Neural cell (in vitro differentiated cells): ENCODE data around the gene CAST.

Experiments used
- EZH2 ChIP-seq: fragments of 200-600, 300-800 bp; shearing (Covaris generic), sonication (generic); IDR thresholded peaks from 2 replicates; pipeline ENCODE4 v1.6.1; 2014; ENCODE audit warnings: antibody characterized with exemption, low read length, borderline replicate concordance, mild to moderate bottlenecking; ENCODE audit not compliant: insufficient read depth, poor library complexity, severe bottlenecking
- TF ChIP-seq, protein P1 (sequence below): fragments of 450-650 bp; IDR thresholded peaks from 2 replicates; pipeline ENCODE4 v1.5.1; 2014; ENCODE audit warnings: antibody characterized with exemption, mild to moderate bottlenecking, moderate library complexity; ENCODE audit not compliant: poor library complexity, severe bottlenecking
- TF ChIP-seq, protein P2 (sequence below): IDR thresholded peaks from 2 replicates; pipeline ENCODE4 v1.6.1; 2012; ENCODE audit warnings: borderline replicate concordance

DNA sequence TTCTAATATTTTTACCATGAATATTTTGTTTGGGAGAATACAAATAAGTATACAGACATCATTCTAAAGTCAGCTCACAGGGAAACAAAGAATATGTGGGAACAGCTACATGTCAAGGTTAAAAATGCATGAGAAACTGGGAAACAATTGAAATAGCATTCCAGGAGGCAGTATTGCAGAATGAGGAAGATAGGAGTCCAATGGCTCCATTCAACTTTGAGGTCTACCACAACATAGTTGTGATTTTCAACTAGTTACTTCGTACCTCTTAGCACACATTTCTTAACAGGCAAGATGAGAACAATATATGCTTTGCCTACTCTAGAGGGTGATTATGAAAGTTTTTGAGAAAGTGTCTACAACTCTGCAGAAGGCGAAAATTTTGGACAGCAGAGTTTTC, 35.2 kb upstream of the CAST start:
- TF ChIP-seq, protein P1, sequence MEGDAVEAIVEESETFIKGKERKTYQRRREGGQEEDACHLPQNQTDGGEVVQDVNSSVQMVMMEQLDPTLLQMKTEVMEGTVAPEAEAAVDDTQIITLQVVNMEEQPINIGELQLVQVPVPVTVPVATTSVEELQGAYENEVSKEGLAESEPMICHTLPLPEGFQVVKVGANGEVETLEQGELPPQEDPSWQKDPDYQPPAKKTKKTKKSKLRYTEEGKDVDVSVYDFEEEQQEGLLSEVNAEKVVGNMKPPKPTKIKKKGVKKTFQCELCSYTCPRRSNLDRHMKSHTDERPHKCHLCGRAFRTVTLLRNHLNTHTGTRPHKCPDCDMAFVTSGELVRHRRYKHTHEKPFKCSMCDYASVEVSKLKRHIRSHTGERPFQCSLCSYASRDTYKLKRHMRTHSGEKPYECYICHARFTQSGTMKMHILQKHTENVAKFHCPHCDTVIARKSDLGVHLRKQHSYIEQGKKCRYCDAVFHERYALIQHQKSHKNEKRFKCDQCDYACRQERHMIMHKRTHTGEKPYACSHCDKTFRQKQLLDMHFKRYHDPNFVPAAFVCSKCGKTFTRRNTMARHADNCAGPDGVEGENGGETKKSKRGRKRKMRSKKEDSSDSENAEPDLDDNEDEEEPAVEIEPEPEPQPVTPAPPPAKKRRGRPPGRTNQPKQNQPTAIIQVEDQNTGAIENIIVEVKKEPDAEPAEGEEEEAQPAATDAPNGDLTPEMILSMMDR, result no peak
- TF ChIP-seq, protein P2, sequence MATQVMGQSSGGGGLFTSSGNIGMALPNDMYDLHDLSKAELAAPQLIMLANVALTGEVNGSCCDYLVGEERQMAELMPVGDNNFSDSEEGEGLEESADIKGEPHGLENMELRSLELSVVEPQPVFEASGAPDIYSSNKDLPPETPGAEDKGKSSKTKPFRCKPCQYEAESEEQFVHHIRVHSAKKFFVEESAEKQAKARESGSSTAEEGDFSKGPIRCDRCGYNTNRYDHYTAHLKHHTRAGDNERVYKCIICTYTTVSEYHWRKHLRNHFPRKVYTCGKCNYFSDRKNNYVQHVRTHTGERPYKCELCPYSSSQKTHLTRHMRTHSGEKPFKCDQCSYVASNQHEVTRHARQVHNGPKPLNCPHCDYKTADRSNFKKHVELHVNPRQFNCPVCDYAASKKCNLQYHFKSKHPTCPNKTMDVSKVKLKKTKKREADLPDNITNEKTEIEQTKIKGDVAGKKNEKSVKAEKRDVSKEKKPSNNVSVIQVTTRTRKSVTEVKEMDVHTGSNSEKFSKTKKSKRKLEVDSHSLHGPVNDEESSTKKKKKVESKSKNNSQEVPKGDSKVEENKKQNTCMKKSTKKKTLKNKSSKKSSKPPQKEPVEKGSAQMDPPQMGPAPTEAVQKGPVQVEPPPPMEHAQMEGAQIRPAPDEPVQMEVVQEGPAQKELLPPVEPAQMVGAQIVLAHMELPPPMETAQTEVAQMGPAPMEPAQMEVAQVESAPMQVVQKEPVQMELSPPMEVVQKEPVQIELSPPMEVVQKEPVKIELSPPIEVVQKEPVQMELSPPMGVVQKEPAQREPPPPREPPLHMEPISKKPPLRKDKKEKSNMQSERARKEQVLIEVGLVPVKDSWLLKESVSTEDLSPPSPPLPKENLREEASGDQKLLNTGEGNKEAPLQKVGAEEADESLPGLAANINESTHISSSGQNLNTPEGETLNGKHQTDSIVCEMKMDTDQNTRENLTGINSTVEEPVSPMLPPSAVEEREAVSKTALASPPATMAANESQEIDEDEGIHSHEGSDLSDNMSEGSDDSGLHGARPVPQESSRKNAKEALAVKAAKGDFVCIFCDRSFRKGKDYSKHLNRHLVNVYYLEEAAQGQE, result no peak
- TF ChIP-seq EZH2, result no peak
